ENCODE results near the gene DOCK8.

The DOCK8 gene

GRCh38 chr9:272251-273213, 57.9 kb downstream of the DOCK8 start:
- WGBS = 88% methylated on average over 17 of the region's 17 CpGs
- H3K36me3 ChIP-seq (ENCODE audit: insufficient read depth, low read length) = no peaks in the 10 kb centered on the region
- H3K4me3 ChIP-seq (ENCODE audit: low read length) = no peak overlapping the region
- H3K4me1 ChIP-seq (ENCODE audit: insufficient read depth, low read length) = no peaks in the 10 kb centered on the region
- H3K9me3 ChIP-seq (ENCODE audit: insufficient read depth, low read depth, low read length) = no peaks in the 10 kb centered on the region
- no peak overlapping the region for H3K9ac ChIP-seq (ENCODE audit: low read depth, low read length)
- no peak overlapping the region for H3K27ac ChIP-seq (ENCODE audit: low read depth, low read length)
- H3K27me3 ChIP-seq (ENCODE audit: insufficient read depth, low read length) = no peaks in the 10 kb centered on the region

GRCh38 chr9:274406-274805, 59.7 kb downstream of the DOCK8 start:
- no peaks in the 10 kb centered on the region for H3K9me3 ChIP-seq (ENCODE audit: insufficient read depth, low read depth, low read length)
- WGBS = 91% methylated on average over 5 of the region's 6 CpGs
- H3K36me3 ChIP-seq (ENCODE audit: insufficient read depth, low read length) = no peaks in the 10 kb centered on the region
- no peaks in the 10 kb centered on the region for H3K27me3 ChIP-seq (ENCODE audit: insufficient read depth, low read length)
- no peak overlapping the region for H3K27ac ChIP-seq (ENCODE audit: low read depth, low read length)
- H3K4me3 ChIP-seq (ENCODE audit: low read length) = no peak overlapping the region
- H3K4me1 ChIP-seq (ENCODE audit: insufficient read depth, low read length) = no peaks in the 10 kb centered on the region
- no peak overlapping the region for H3K9ac ChIP-seq (ENCODE audit: low read depth, low read length)

- Histone ChIP-seq H3K27ac (ENCODE audit: low read depth, low read length) (no peak overlapping the region), H3K36me3 (ENCODE audit: insufficient read depth, low read length) (no peaks in the 10 kb centered on the region), H3K4me1 (ENCODE audit: insufficient read depth, low read length) (no peaks in the 10 kb centered on the region), H3K27me3 (ENCODE audit: insufficient read depth, low read length) (no peaks in the 10 kb centered on the region), H3K9ac (ENCODE audit: low read depth, low read length) (no peak overlapping the region), H3K4me3 (ENCODE audit: low read length) (no peak overlapping the region), H3K9me3 (ENCODE audit: insufficient read depth, low read depth, low read length) (no peaks in the 10 kb centered on the region)
- WGBS = 88% methylated on average over 3 of the region's 3 CpGs
Observed at GRCh38 chr9:277601-278295, 63.1 kb downstream of the DOCK8 start.

GRCh38 chr9:278651-279050, 64.0 kb downstream of the DOCK8 start:
- 93% methylated on average over 8 of the region's 8 CpGs for WGBS
- H3K9me3 ChIP-seq (ENCODE audit: insufficient read depth, low read depth, low read length) = no peaks in the 10 kb centered on the region
- no peaks in the 10 kb centered on the region for H3K36me3 ChIP-seq (ENCODE audit: insufficient read depth, low read length)
- no peaks in the 10 kb centered on the region for H3K27me3 ChIP-seq (ENCODE audit: insufficient read depth, low read length)
- H3K4me1 ChIP-seq (ENCODE audit: insufficient read depth, low read length) = no peaks in the 10 kb centered on the region
- no peak overlapping the region for H3K27ac ChIP-seq (ENCODE audit: low read depth, low read length)
- H3K4me3 ChIP-seq (ENCODE audit: low read length) = no peak overlapping the region
- no peak overlapping the region for H3K9ac ChIP-seq (ENCODE audit: low read depth, low read length)

- Histone ChIP-seq H3K4me3 (ENCODE audit: low read length) (no peak overlapping the region), H3K9me3 (ENCODE audit: insufficient read depth, low read depth, low read length) (no peaks in the 10 kb centered on the region), H3K36me3 (ENCODE audit: insufficient read depth, low read length) (no peaks in the 10 kb centered on the region), H3K27ac (ENCODE audit: low read depth, low read length) (no peak overlapping the region), H3K27me3 (ENCODE audit: insufficient read depth, low read length) (no peaks in the 10 kb centered on the region), H3K4me1 (ENCODE audit: insufficient read depth, low read length) (no peaks in the 10 kb centered on the region), H3K9ac (ENCODE audit: low read depth, low read length) (no peak overlapping the region)
- 75% methylated on average over 4 of the region's 4 CpGs for WGBS
Observed at GRCh38 chr9:279674-280073, 65.0 kb downstream of the DOCK8 start.

- Histone ChIP-seq H3K27me3 (ENCODE audit: insufficient read depth, low read length) (no peaks in the 10 kb centered on the region), H3K9me3 (ENCODE audit: insufficient read depth, low read depth, low read length) (no peaks in the 10 kb centered on the region), H3K27ac (ENCODE audit: low read depth, low read length) (no peak overlapping the region), H3K4me1 (ENCODE audit: insufficient read depth, low read length) (no peaks in the 10 kb centered on the region), H3K36me3 (ENCODE audit: insufficient read depth, low read length) (no peaks in the 10 kb centered on the region), H3K4me3 (ENCODE audit: low read length) (no peak overlapping the region), H3K9ac (ENCODE audit: low read depth, low read length) (no peak overlapping the region)
- WGBS = 92% methylated on average over 8 of the region's 8 CpGs
Observed at GRCh38 chr9:281741-282645, 67.3 kb downstream of the DOCK8 start.

- Histone ChIP-seq H3K4me1 (ENCODE audit: insufficient read depth, low read length) (no peaks in the 10 kb centered on the region), H3K9ac (ENCODE audit: low read depth, low read length) (no peak overlapping the region), H3K9me3 (ENCODE audit: insufficient read depth, low read depth, low read length) (no peaks in the 10 kb centered on the region), H3K4me3 (ENCODE audit: low read length) (no peak overlapping the region), H3K27me3 (ENCODE audit: insufficient read depth, low read length) (no peaks in the 10 kb centered on the region), H3K36me3 (ENCODE audit: insufficient read depth, low read length) (no peaks in the 10 kb centered on the region), H3K27ac (ENCODE audit: low read depth, low read length) (no peak overlapping the region)
- 92% methylated on average over 11 of the region's 12 CpGs for WGBS
Observed at GRCh38 chr9:286071-286740, 71.5 kb downstream of the DOCK8 start.

GRCh38 chr9:289121-289520, 74.5 kb downstream of the DOCK8 start:
- no peaks in the 10 kb centered on the region for H3K27me3 ChIP-seq (ENCODE audit: insufficient read depth, low read length)
- no peaks in the 10 kb centered on the region for H3K36me3 ChIP-seq (ENCODE audit: insufficient read depth, low read length)
- 67% methylated on average over 1 of the region's 4 CpGs for WGBS
- H3K4me1 ChIP-seq (ENCODE audit: insufficient read depth, low read length) = no peaks in the 10 kb centered on the region
- H3K9ac ChIP-seq (ENCODE audit: low read depth, low read length) = no peak overlapping the region
- H3K9me3 ChIP-seq (ENCODE audit: insufficient read depth, low read depth, low read length) = no peaks in the 10 kb centered on the region
- H3K4me3 ChIP-seq (ENCODE audit: low read length) = no peak overlapping the region
- H3K27ac ChIP-seq (ENCODE audit: low read depth, low read length) = no peak overlapping the region

GRCh38 chr9:292915-293314, 78.2 kb downstream of the DOCK8 start:
- 94% methylated on average over 1 of the region's 1 CpG for WGBS
- Histone ChIP-seq H3K36me3 (ENCODE audit: insufficient read depth, low read length) (no peaks in the 10 kb centered on the region), H3K9ac (ENCODE audit: low read depth, low read length) (no peak overlapping the region)

GRCh38 chr9:295576-295975, 80.9 kb downstream of the DOCK8 start:
- H3K36me3 ChIP-seq (ENCODE audit: insufficient read depth, low read length) = no peaks in the 10 kb centered on the region
- no peak overlapping the region for H3K9ac ChIP-seq (ENCODE audit: low read depth, low read length)
- H3K27ac ChIP-seq (ENCODE audit: low read depth, low read length) = no peak overlapping the region
- no peaks in the 10 kb centered on the region for H3K4me1 ChIP-seq (ENCODE audit: insufficient read depth, low read length)
- H3K9me3 ChIP-seq (ENCODE audit: insufficient read depth, low read depth, low read length) = 0 out of 2 replicates have a peak, but pooled peaks cover 2% of the 10 kb centered on the region
- no peak overlapping the region for H3K4me3 ChIP-seq (ENCODE audit: low read length)
- H3K27me3 ChIP-seq (ENCODE audit: insufficient read depth, low read length) = no peaks in the 10 kb centered on the region

More at GRCh38 chr9:292915-293314, 78.2 kb downstream of the DOCK8 start:
- Histone ChIP-seq H3K27ac (ENCODE audit: low read depth, low read length) (no peak overlapping the region), H3K27me3 (ENCODE audit: insufficient read depth, low read length) (no peaks in the 10 kb centered on the region), H3K4me3 (ENCODE audit: low read length) (no peak overlapping the region), H3K4me1 (ENCODE audit: insufficient read depth, low read length) (no peaks in the 10 kb centered on the region), H3K9me3 (ENCODE audit: insufficient read depth, low read depth, low read length) (0 out of 2 replicates have a peak, but pooled peaks cover 2% of the 10 kb centered on the region)

Data from HUES64 (cell line).